A673 (cell line): ENCODE data around the gene CAMSAP1.

Experiments
- EZH2 ChIP-seq: fragments of 200-600 bp; sonication (generic); IDR thresholded peaks from 2 replicates; pipeline ENCODE4 v1.6.1; 2017; ENCODE audit warnings: borderline replicate concordance, low read depth, mild to moderate bottlenecking, mixed read lengths, antibody characterized with exemption, low read length; ENCODE audit not compliant: poor library complexity, severe bottlenecking
- TF ChIP-seq, protein P1 (sequence below): fragments of 300-800, 200-600 bp; sonication (generic); conservative IDR thresholded peaks from 2 replicates; pipeline ENCODE4 v1.5.1; 2017; ENCODE audit warnings: low read depth, mild to moderate bottlenecking, antibody characterized with exemption, low read length, moderate library complexity, mixed read lengths

GRCh38 chr9:135858491-135859185 lies 48.7 kb downstream of the CAMSAP1 start:
- TF ChIP-seq, protein P1, sequence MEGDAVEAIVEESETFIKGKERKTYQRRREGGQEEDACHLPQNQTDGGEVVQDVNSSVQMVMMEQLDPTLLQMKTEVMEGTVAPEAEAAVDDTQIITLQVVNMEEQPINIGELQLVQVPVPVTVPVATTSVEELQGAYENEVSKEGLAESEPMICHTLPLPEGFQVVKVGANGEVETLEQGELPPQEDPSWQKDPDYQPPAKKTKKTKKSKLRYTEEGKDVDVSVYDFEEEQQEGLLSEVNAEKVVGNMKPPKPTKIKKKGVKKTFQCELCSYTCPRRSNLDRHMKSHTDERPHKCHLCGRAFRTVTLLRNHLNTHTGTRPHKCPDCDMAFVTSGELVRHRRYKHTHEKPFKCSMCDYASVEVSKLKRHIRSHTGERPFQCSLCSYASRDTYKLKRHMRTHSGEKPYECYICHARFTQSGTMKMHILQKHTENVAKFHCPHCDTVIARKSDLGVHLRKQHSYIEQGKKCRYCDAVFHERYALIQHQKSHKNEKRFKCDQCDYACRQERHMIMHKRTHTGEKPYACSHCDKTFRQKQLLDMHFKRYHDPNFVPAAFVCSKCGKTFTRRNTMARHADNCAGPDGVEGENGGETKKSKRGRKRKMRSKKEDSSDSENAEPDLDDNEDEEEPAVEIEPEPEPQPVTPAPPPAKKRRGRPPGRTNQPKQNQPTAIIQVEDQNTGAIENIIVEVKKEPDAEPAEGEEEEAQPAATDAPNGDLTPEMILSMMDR = no peak
- no peak for TF ChIP-seq EZH2
